Neural progenitor cell (in vitro differentiated cells): ENCODE results near the gene MMP21. TPM values are rescaled to one million over a fixed set of nuclear protein-coding genes. Genes with fewer than 3 reads are reported as not detected.

Source experiments
- DNase-seq: peaks from one replicate; pipeline ENCODE4 v3.0.0-alpha.2; 2016; ENCODE audit warnings: low spot score
- H2AFZ ChIP-seq: fragments of 200-600 bp; sonication (generic); replicated peaks from 2 replicates; pipeline ENCODE4 v1.6.1; 2016; ENCODE audit warnings: antibody characterized with exemption
- H3F3A ChIP-seq: fragments of 200-600 bp; sonication (generic); 2 replicates; pipeline ENCODE4 v1.6.1; 2016; ENCODE audit warnings: antibody characterized with exemption, low read depth
- H3K27ac ChIP-seq: fragments of 200-600 bp; sonication (generic); 2 replicates; pipeline ENCODE4 v1.5.1; 2016; ENCODE audit warnings: mild to moderate bottlenecking
- H3K27me3 ChIP-seq: fragments of 200-600 bp; sonication (generic); 2 replicates; pipeline ENCODE4 v1.6.1; 2016; ENCODE audit warnings: mild to moderate bottlenecking, moderate library complexity
- H3K36me3 ChIP-seq: fragments of 200-600 bp; sonication (generic); 2 replicates; pipeline ENCODE4 v1.5.1; 2016
- H3K4me1 ChIP-seq: fragments of 200-600 bp; sonication (generic); 2 replicates; pipeline ENCODE4 v1.6.1; 2016; ENCODE audit warnings: mixed run types
- H3K4me2 ChIP-seq: fragments of 200-600 bp; sonication (generic); 2 replicates; pipeline ENCODE4 v1.6.1; 2016
- H3K4me3 ChIP-seq: fragments of 200-600 bp; sonication (generic); 2 replicates; pipeline ENCODE4 v1.5.1; 2016
- H3K79me2 ChIP-seq: fragments of 200-600 bp; sonication (generic); 2 replicates; pipeline ENCODE4 v1.6.1; 2016; ENCODE audit warnings: low read depth
- H3K9ac ChIP-seq: fragments of 200-600 bp; sonication (generic); 2 replicates; pipeline ENCODE4 v1.6.1; 2016
- H3K9me3 ChIP-seq: fragments of 200-600 bp; sonication (generic); 2 replicates; pipeline ENCODE4 v1.5.1; 2016; ENCODE audit warnings: low read depth
- H4K20me1 ChIP-seq: fragments of 200-600 bp; sonication (generic); 2 replicates; pipeline ENCODE4 v1.6.1; 2016; ENCODE audit warnings: low read depth
- H3K27ac Mint-ChIP-seq: 3 replicates; pipeline ENCODE4 v1.8.0; 2021; ENCODE audit warnings: mixed read lengths
- H3K27me3 Mint-ChIP-seq: 2 replicates; pipeline ENCODE4 v1.8.0; 2022; ENCODE audit warnings: low read depth, mild to moderate bottlenecking, inconsistent platforms, moderate library complexity, mixed read lengths; ENCODE audit not compliant: insufficient read depth
- H3K36me3 Mint-ChIP-seq: 3 replicates; pipeline ENCODE4 v1.8.0; 2021; ENCODE audit warnings: mixed read lengths
- H3K4me1 Mint-ChIP-seq: 3 replicates; pipeline ENCODE4 v1.8.0; 2021; ENCODE audit warnings: mixed read lengths
- H3K4me3 Mint-ChIP-seq: 3 replicates; pipeline ENCODE4 v1.8.0; 2021; ENCODE audit warnings: mild to moderate bottlenecking, moderate library complexity, mixed read lengths
- H3K9me3 Mint-ChIP-seq: 3 replicates; pipeline ENCODE4 v1.8.0; 2020; ENCODE audit warnings: mixed read lengths
- EZH2 ChIP-seq: fragments of 200-600 bp; sonication (generic); IDR thresholded peaks from 2 replicates; pipeline ENCODE4 v1.6.1; 2017; ENCODE audit warnings: antibody characterized with exemption, mild to moderate bottlenecking, moderate library complexity
- EZH2phosphoT487 ChIP-seq: fragments of 200-600 bp; sonication (generic); IDR thresholded peaks from 2 replicates; pipeline ENCODE4 v1.6.1; 2017; ENCODE audit warnings: antibody characterized with exemption
- total RNA-seq: library from RNA; depleted of rRNA; stranded (reverse); fragments of >200 nt; gene quantifications from 2 replicates; pipeline ENCODE4 v1.2.3, GENCODE V29; 2015; ENCODE audit warnings: low replicate concordance
- TF ChIP-seq, protein P1 (sequence below): fragments of 200-600 bp; sonication (generic); IDR thresholded peaks from 2 replicates; pipeline ENCODE4 v1.5.1; 2017; ENCODE audit warnings: antibody characterized with exemption, mild to moderate bottlenecking

The MMP21 gene
- total RNA-seq, 1 donor from 2014 or later, result not detected

DNA sequence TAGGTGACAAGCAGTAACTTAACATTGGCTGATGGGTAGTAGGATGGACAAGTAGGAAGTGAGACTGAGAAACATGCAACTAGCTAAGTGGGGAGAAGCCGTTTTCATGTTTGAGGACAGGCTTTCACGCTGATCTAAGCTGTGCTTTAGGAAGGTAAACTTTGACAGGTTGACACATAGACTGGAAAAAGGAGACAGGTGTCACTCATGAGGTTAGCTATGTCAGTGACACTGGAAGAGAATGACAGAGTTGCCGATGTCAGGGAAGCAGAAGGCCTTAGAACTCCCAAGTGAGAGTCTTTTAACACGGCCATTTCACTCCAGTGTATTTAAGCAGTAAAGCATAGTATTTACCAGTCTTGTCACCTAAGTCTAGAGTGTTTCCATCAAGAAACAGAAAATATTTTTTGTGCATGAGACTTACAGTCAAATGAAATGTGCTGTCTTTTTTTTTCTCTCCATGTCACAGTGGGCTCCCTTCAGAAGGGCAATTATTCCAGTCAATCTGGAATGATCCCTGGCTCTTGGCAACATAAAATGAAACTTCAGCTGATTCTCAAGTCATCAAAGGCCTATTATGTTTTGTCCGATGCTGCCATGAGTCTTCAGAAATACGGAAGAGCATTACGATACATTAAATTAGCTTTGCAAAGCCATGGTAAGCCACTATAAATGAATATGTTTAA, 35.5 kb downstream of the MMP21 start:
- Mint-ChIP-seq H3K9me3 (no peaks in the 10 kb centered on the region), H3K36me3 (peaks cover 39% of the 10 kb centered on the region), H3K4me1 (peaks cover 3% of the 10 kb centered on the region), H3K4me3 (no peak overlapping the region), H3K27me3 (no peaks in the 10 kb centered on the region), H3K27ac (no peak overlapping the region)
- H3K27me3 ChIP-seq, result no peaks in the 10 kb centered on the region
- no peak overlapping the region for H3K9ac ChIP-seq
- no peaks in the 10 kb centered on the region for H3K9me3 ChIP-seq
- no peak overlapping the region for H2AFZ ChIP-seq
- no peak overlapping the region for H3K4me3 ChIP-seq
- H3F3A ChIP-seq, result no peaks in the 10 kb centered on the region
- H3K4me1 ChIP-seq, result no peaks in the 10 kb centered on the region
- TF ChIP-seq EZH2phosphoT487, result no peak
- TF ChIP-seq EZH2, result no peak
- TF ChIP-seq, protein P1, sequence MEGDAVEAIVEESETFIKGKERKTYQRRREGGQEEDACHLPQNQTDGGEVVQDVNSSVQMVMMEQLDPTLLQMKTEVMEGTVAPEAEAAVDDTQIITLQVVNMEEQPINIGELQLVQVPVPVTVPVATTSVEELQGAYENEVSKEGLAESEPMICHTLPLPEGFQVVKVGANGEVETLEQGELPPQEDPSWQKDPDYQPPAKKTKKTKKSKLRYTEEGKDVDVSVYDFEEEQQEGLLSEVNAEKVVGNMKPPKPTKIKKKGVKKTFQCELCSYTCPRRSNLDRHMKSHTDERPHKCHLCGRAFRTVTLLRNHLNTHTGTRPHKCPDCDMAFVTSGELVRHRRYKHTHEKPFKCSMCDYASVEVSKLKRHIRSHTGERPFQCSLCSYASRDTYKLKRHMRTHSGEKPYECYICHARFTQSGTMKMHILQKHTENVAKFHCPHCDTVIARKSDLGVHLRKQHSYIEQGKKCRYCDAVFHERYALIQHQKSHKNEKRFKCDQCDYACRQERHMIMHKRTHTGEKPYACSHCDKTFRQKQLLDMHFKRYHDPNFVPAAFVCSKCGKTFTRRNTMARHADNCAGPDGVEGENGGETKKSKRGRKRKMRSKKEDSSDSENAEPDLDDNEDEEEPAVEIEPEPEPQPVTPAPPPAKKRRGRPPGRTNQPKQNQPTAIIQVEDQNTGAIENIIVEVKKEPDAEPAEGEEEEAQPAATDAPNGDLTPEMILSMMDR, result no peak
- H3K27ac ChIP-seq, result no peak overlapping the region
- H3K36me3 ChIP-seq, result peaks cover 28% of the 10 kb centered on the region
- DNase-seq, result no peak
- peaks cover 7% of the 10 kb centered on the region for H4K20me1 ChIP-seq
- H3K79me2 ChIP-seq, result no peaks in the 10 kb centered on the region
- no peak overlapping the region for H3K4me2 ChIP-seq

DNA sequence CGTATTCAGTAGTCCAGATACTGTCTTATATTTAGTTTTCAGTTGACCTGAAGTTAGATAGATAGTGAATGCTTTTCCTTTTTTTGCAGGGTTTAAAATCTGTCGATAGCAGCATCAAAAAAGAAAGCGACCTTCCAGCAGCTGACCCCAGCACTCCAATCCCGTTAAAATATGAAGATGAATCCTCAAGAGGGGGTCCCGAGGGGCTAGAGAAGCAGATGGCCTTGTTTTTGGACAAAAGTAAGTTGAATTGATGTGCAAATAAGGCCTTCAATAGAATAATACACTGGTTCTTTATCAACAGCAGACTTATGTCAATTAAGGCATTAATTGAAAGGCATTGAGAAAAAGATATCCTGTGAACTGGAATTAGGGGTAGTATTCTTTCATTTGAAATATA, 37.4 kb downstream of the MMP21 start:
- Histone ChIP-seq H3K36me3 (peaks cover 43% of the 10 kb centered on the region), H3K79me2 (no peaks in the 10 kb centered on the region), H3K27me3 (no peaks in the 10 kb centered on the region), H3K27ac (no peak overlapping the region), H3K4me2 (no peak overlapping the region), H3F3A (no peaks in the 10 kb centered on the region), H3K9ac (no peak overlapping the region), H3K4me1 (no peaks in the 10 kb centered on the region), H3K4me3 (no peak overlapping the region), H4K20me1 (peaks cover 7% of the 10 kb centered on the region), H2AFZ (no peak overlapping the region), H3K9me3 (no peaks in the 10 kb centered on the region)
- H3K9me3 Mint-ChIP-seq, result no peaks in the 10 kb centered on the region
- peaks cover 3% of the 10 kb centered on the region for H3K4me1 Mint-ChIP-seq
- peak overlapping the region; percentile 34 for H3K27ac Mint-ChIP-seq
- no peak for DNase-seq
- peaks cover 31% of the 10 kb centered on the region for H3K36me3 Mint-ChIP-seq
- no peaks in the 10 kb centered on the region for H3K27me3 Mint-ChIP-seq
- TF ChIP-seq, protein P1, result no peak
- TF ChIP-seq EZH2, result no peak
- TF ChIP-seq EZH2phosphoT487, result no peak
- H3K4me3 Mint-ChIP-seq, result no peak overlapping the region

GRCh38 chr10:125734823-125735222, 40.8 kb downstream of the MMP21 start:
- Mint-ChIP-seq H3K27me3 (no peaks in the 10 kb centered on the region), H3K36me3 (peaks cover 26% of the 10 kb centered on the region), H3K4me3 (no peak overlapping the region), H3K27ac (no peak overlapping the region), H3K9me3 (no peaks in the 10 kb centered on the region), H3K4me1 (peaks cover 3% of the 10 kb centered on the region)
- no peak overlapping the region for H2AFZ ChIP-seq
- peaks cover 47% of the 10 kb centered on the region for H3K36me3 ChIP-seq
- H3K79me2 ChIP-seq, result no peaks in the 10 kb centered on the region
- no peak overlapping the region for H3K9ac ChIP-seq
- no peak overlapping the region for H3K27ac ChIP-seq
- peaks cover 7% of the 10 kb centered on the region for H4K20me1 ChIP-seq
- H3K4me2 ChIP-seq, result no peak overlapping the region
- H3K9me3 ChIP-seq, result no peaks in the 10 kb centered on the region
- H3K4me3 ChIP-seq, result no peak overlapping the region
- H3F3A ChIP-seq, result no peaks in the 10 kb centered on the region
- DNase-seq, result no peak
- TF ChIP-seq EZH2phosphoT487, result no peak
- TF ChIP-seq, protein P1, result peak; percentile 26
- no peak for TF ChIP-seq EZH2
- H3K4me1 ChIP-seq, result no peaks in the 10 kb centered on the region
- H3K27me3 ChIP-seq, result no peaks in the 10 kb centered on the region
